ENCODE results near the gene TRABD2B.

TRABD2B gene

GRCh38 chr1:47805921-47806361, 191.2 kb downstream of the TRABD2B start:
- no peaks in the 10 kb centered on the region for H3K36me3 ChIP-seq (ENCODE audit: insufficient read depth, low read length)
- no peaks in the 10 kb centered on the region for H3K9me3 ChIP-seq (ENCODE audit: insufficient read depth, low read length, severe bottlenecking)
- no peak overlapping the region for H2AFZ ChIP-seq (ENCODE audit: low read depth, low read length)
- H3K4me2 ChIP-seq (ENCODE audit: insufficient read depth, low read length) = no peak overlapping the region
- no peak for TF ChIP-seq EZH2 (IDR thresholded peaks at IDR 0.05; ENCODE audit: borderline replicate concordance, low read depth, low read length, severe bottlenecking)
- TF ChIP-seq CTCF (IDR thresholded peaks at IDR 0.05; ENCODE audit: borderline replicate concordance, extremely low read depth, low read length, poor library complexity, severe bottlenecking) = no peak
- no peak overlapping the region for H3K4me3 ChIP-seq (ENCODE audit: low read depth in 1 of 2, low read length in 2 of 2)
- H3K27ac ChIP-seq (ENCODE audit: low read length) = no peak overlapping the region
- no peak overlapping the region for H3K9ac ChIP-seq (ENCODE audit: low read depth, low read length)
- no peaks in the 10 kb centered on the region for H3K4me1 ChIP-seq (ENCODE audit: insufficient read depth, low read length)
- H3K27me3 ChIP-seq (ENCODE audit: insufficient read depth, low read length, poor library complexity) = peaks cover 2% of the 10 kb centered on the region
- H4K20me1 ChIP-seq (ENCODE audit: insufficient read depth, low read length) = no peaks in the 10 kb centered on the region
- DNase-seq = no peak
- no peak for ATAC-seq (ENCODE audit: insufficient read depth, low read depth)
- no peaks in the 10 kb centered on the region for H3K79me2 ChIP-seq (ENCODE audit: insufficient read depth, low read length)

- Histone ChIP-seq H3K27ac (ENCODE audit: low read length) (no peak overlapping the region), H3K4me1 (ENCODE audit: insufficient read depth, low read length) (no peaks in the 10 kb centered on the region), H3K27me3 (ENCODE audit: insufficient read depth, low read length, poor library complexity) (peaks cover 2% of the 10 kb centered on the region), H3K4me3 (ENCODE audit: low read depth in 1 of 2, low read length in 2 of 2) (no peak overlapping the region), H3K36me3 (ENCODE audit: insufficient read depth, low read length) (no peaks in the 10 kb centered on the region), H3K9me3 (ENCODE audit: insufficient read depth, low read length, severe bottlenecking) (no peaks in the 10 kb centered on the region), H4K20me1 (ENCODE audit: insufficient read depth, low read length) (no peaks in the 10 kb centered on the region), H3K4me2 (ENCODE audit: insufficient read depth, low read length) (no peak overlapping the region), H3K79me2 (ENCODE audit: insufficient read depth, low read length) (no peaks in the 10 kb centered on the region), H3K9ac (ENCODE audit: low read depth, low read length) (no peak overlapping the region), H2AFZ (ENCODE audit: low read depth, low read length) (no peak overlapping the region)
- DNase-seq (no peak), ATAC-seq (ENCODE audit: insufficient read depth, low read depth) (no peak)
- TF ChIP-seq EZH2 (IDR thresholded peaks at IDR 0.05; ENCODE audit: borderline replicate concordance, low read depth, low read length, severe bottlenecking) = no peak
- no peak for TF ChIP-seq CTCF (IDR thresholded peaks at IDR 0.05; ENCODE audit: borderline replicate concordance, extremely low read depth, low read length, poor library complexity, severe bottlenecking)
Measured at GRCh38 chr1:47805018-47805417, 192.2 kb downstream of the TRABD2B start.

GRCh38 chr1:47803815-47804501, 193.2 kb downstream of the TRABD2B start:
- Histone ChIP-seq H4K20me1 (ENCODE audit: insufficient read depth, low read length) (no peaks in the 10 kb centered on the region), H3K9ac (ENCODE audit: low read depth, low read length) (no peak overlapping the region), H3K4me1 (ENCODE audit: insufficient read depth, low read length) (no peaks in the 10 kb centered on the region), H3K9me3 (ENCODE audit: insufficient read depth, low read length, severe bottlenecking) (no peaks in the 10 kb centered on the region), H3K79me2 (ENCODE audit: insufficient read depth, low read length) (no peaks in the 10 kb centered on the region), H3K36me3 (ENCODE audit: insufficient read depth, low read length) (no peaks in the 10 kb centered on the region), H2AFZ (ENCODE audit: low read depth, low read length) (no peak overlapping the region), H3K27me3 (ENCODE audit: insufficient read depth, low read length, poor library complexity) (peaks cover 2% of the 10 kb centered on the region), H3K27ac (ENCODE audit: low read length) (no peak overlapping the region), H3K4me3 (ENCODE audit: low read depth in 1 of 2, low read length in 2 of 2) (no peak overlapping the region), H3K4me2 (ENCODE audit: insufficient read depth, low read length) (no peak overlapping the region)
- DNase-seq (no peak), ATAC-seq (ENCODE audit: insufficient read depth, low read depth) (no peak)
- TF ChIP-seq CTCF (IDR thresholded peaks at IDR 0.05; ENCODE audit: borderline replicate concordance, extremely low read depth, low read length, poor library complexity, severe bottlenecking) (no peak), EZH2 (IDR thresholded peaks at IDR 0.05; ENCODE audit: borderline replicate concordance, low read depth, low read length, severe bottlenecking) (no peak)

Measured in DND-41 (cell line).